GM12891 (cell line): ENCODE measurements around the gene KASH5.

Experiments used
- DNase-seq: peaks from one replicate; pipeline ENCODE4 v3.0.0; 2011; ENCODE audit warnings: low spot score; ENCODE audit not compliant: insufficient read length
- FAIRE-seq: peaks from 2 replicates; lab custom pipeline; 2011; peaks lifted over from hg19 to GRCh38; lab: Jason Lieb, UNC
- PAX5 ChIP-seq: IDR thresholded peaks from 2 replicates; pipeline ENCODE4 v1.6.1; 2011; ENCODE audit warnings: low read length, moderate library complexity, mild to moderate bottlenecking; ENCODE audit not compliant: insufficient read depth, severe bottlenecking
- POLR2A ChIP-seq: IDR thresholded peaks from 2 replicates; pipeline ENCODE4 v1.6.1; 2011; ENCODE audit warnings: low read depth, low read length, control low read depth
- POLR2AphosphoS5 ChIP-seq: IDR thresholded peaks from 2 replicates; pipeline ENCODE4 v1.6.1; 2011; ENCODE audit warnings: low read depth, low read length, control low read depth
- POU2F2 ChIP-seq: IDR thresholded peaks from 2 replicates; pipeline ENCODE4 v1.6.1; 2011; ENCODE audit warnings: low read depth, mild to moderate bottlenecking, control low read depth, low read length, moderate library complexity
- SPI1 ChIP-seq: IDR thresholded peaks from 2 replicates; pipeline ENCODE4 v1.6.1; 2011; ENCODE audit warnings: low read depth, low read length, control low read depth
- TAF1 ChIP-seq: IDR thresholded peaks from 2 replicates; pipeline ENCODE4 v1.6.1; 2011; ENCODE audit warnings: low read depth, low read length, control low read depth

The KASH5 gene

GRCh38 chr19:49434907-49435583 is 47.0 kb downstream of the KASH5 start:
- FAIRE-seq (no peak), DNase-seq (no peak)
- TF ChIP-seq PAX5 = no peak
- no peak for TF ChIP-seq SPI1
- TF ChIP-seq TAF1 = no peak
- TF ChIP-seq POLR2A = no peak
- TF ChIP-seq POU2F2 = no peak
- no peak for TF ChIP-seq POLR2AphosphoS5

GRCh38 chr19:49435670-49436069 is 47.6 kb downstream of the KASH5 start:
- TF ChIP-seq POLR2A (no peak), SPI1 (no peak), POU2F2 (no peak), PAX5 (no peak), TAF1 (no peak), POLR2AphosphoS5 (no peak)
- DNase-seq (no peak), FAIRE-seq (no peak)

GRCh38 chr19:49436381-49437017 is 48.5 kb downstream of the KASH5 start:
- TF ChIP-seq POU2F2 (no peak), PAX5 (no peak), TAF1 (no peak)
- no peak for FAIRE-seq
- no peak for DNase-seq

- no peak for DNase-seq
- FAIRE-seq = no peak
These were observed 49.2 kb downstream of the KASH5 start for GRCh38 chr19:49437231-49437630.

GRCh38 chr19:49438261-49438660 is 50.2 kb downstream of the KASH5 start:
- DNase-seq (no peak), FAIRE-seq (no peak)
- TF ChIP-seq SPI1 = no peak
- no peak for TF ChIP-seq POU2F2
- no peak for TF ChIP-seq TAF1
- no peak for TF ChIP-seq POLR2A
- TF ChIP-seq PAX5 = no peak
- no peak for TF ChIP-seq POLR2AphosphoS5

More at GRCh38 chr19:49437231-49437630, 49.2 kb downstream of the KASH5 start:
- no peak for TF ChIP-seq SPI1
- no peak for TF ChIP-seq POLR2AphosphoS5
- TF ChIP-seq TAF1 = no peak
- no peak for TF ChIP-seq PAX5
- TF ChIP-seq POU2F2 = no peak
- TF ChIP-seq POLR2A = no peak

GRCh38 chr19:49439836-49440235 is 51.8 kb downstream of the KASH5 start:
- FAIRE-seq = no peak
- DNase-seq = no peak
- TF ChIP-seq POLR2A (no peak), PAX5 (no peak), POLR2AphosphoS5 (no peak), POU2F2 (no peak)

- TF ChIP-seq POLR2AphosphoS5 = no peak
- no peak for TF ChIP-seq PAX5
- TF ChIP-seq SPI1 = no peak
- TF ChIP-seq POLR2A = no peak
- no peak for DNase-seq
- FAIRE-seq = no peak
These were observed 52.6 kb downstream of the KASH5 start for GRCh38 chr19:49440439-49441209.

GRCh38 chr19:49441210-49441959 is 53.3 kb downstream of the KASH5 start, which contains the start of gene SLC17A7:
SLC17A7 (minus strand) TSS chr19:49441527; CDS start chr19:49441379, 148 bp downstream.
- no peak for FAIRE-seq
- peak; percentile 66 for DNase-seq
- TF ChIP-seq POLR2AphosphoS5 (no peak), PAX5 (no peak), TAF1 (no peak), POLR2A (no peak), POU2F2 (no peak), SPI1 (no peak)

- no peak for DNase-seq
- TF ChIP-seq TAF1 (no peak), SPI1 (no peak), POLR2A (no peak), POLR2AphosphoS5 (no peak), PAX5 (no peak), POU2F2 (no peak)
- FAIRE-seq = no peak
These were observed 53.9 kb downstream of the KASH5 start for GRCh38 chr19:49441960-49442350.
